ENCODE measurements around the gene SPRR5.

SPRR5 gene, protein sequence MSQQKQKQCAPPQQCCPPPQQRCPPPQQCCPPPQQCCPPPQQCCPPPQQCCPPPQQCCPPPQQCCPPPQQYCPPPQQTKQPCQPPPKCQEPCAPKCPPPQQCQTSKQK

GRCh38 chr1:152946651-152947256 lies at the start of gene SPRR5:
SPRR5 (plus strand) TSS chr1:152947206; CDS start chr1:152948555, 1,349 bp downstream.
- no peak within 1 kb of the TSS for H3K4me3 Mint-ChIP-seq
- no peaks in the 10 kb centered on the region for H3K4me1 Mint-ChIP-seq (ENCODE audit: low read depth)
- H3K36me3 Mint-ChIP-seq (ENCODE audit: low read depth): no peaks in the 10 kb centered on the region
- H3K27ac Mint-ChIP-seq: no peak within 1 kb of the TSS
- H3K27me3 Mint-ChIP-seq: peaks cover 12% of the 10 kb centered on the region
- no peaks in the 10 kb centered on the region for H3K9me3 Mint-ChIP-seq

GRCh38 chr1:152899027-152899426 lies 48.0 kb upstream of the SPRR5 start:
- Mint-ChIP-seq H3K4me3 (no peak overlapping the region), H3K4me1 (ENCODE audit: low read depth) (no peaks in the 10 kb centered on the region), H3K27me3 (peaks cover 40% of the 10 kb centered on the region), H3K27ac (no peak overlapping the region), H3K9me3 (no peaks in the 10 kb centered on the region), H3K36me3 (ENCODE audit: low read depth) (no peaks in the 10 kb centered on the region)

DNA sequence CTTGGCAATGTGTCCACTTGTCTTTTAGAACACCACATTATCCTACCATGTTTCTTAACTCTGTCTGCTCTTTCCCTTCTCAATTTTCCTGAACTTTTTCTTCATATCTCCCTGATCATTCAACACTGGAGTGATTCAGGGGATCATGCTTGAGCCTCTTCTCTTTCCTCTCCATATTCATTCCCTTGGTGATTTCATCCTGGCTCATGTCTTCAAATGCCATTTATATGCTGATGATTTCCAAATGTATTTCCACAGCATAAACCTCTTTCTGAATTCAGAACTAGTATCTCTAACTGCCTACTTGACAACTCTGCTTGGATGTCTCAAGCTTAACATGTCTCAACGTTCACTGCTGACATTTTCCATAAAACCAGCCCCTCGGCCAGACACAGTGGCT lies 47.1 kb upstream of the SPRR5 start:
- Mint-ChIP-seq H3K36me3 (ENCODE audit: low read depth) (no peaks in the 10 kb centered on the region), H3K9me3 (no peaks in the 10 kb centered on the region), H3K27ac (no peak overlapping the region), H3K4me1 (ENCODE audit: low read depth) (no peaks in the 10 kb centered on the region), H3K27me3 (peaks cover 34% of the 10 kb centered on the region), H3K4me3 (no peak overlapping the region)

DNA sequence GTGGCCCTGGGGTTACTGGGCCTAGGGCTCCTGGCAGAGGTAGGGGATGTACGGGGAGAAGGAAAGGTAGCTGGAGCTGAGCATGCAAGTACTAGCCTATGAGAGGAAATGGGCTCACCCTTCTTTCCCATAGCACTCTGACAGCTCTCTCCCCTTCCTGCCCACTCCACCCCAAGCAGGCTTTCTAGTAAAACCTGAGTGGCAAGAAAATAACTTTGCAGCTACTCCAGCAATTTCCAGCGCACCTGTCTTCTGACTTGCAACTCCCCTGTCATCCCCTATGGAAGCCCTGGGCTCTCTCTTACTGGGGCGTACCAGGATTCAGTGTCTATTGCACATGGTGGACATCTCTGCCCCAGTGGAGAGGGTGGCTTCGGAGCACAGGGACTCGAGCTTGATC lies 45.4 kb upstream of the SPRR5 start:
- Mint-ChIP-seq H3K27ac (no peak overlapping the region), H3K4me1 (ENCODE audit: low read depth) (no peaks in the 10 kb centered on the region), H3K27me3 (peaks cover 36% of the 10 kb centered on the region), H3K4me3 (no peak overlapping the region), H3K36me3 (ENCODE audit: low read depth) (no peaks in the 10 kb centered on the region), H3K9me3 (no peaks in the 10 kb centered on the region)

DNA sequence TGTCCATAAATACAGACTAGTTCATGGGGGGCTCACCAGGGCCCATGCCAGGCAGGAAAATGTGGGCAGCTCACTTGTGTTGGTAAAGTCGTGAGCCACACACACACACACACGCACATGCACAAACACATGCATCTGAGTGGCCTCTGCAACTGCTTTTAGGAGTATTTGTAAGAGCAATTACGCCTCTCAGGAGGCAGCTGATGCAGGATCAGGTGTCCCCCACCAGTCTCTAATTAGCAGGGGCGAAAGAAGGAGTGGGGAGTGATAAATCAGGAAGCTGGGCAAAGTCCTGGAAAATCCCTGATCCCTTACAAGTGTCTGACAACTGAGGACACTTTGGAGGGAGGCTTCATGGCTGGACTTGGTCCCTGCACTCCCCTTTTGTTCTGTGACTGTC lies 44.4 kb upstream of the SPRR5 start:
- no peaks in the 10 kb centered on the region for H3K36me3 Mint-ChIP-seq (ENCODE audit: low read depth)

GRCh38 chr1:152904688-152905440 lies 42.1 kb upstream of the SPRR5 start:
- H3K27ac Mint-ChIP-seq: peak overlapping the region; percentile 49
- H3K36me3 Mint-ChIP-seq (ENCODE audit: low read depth): no peaks in the 10 kb centered on the region
- peaks cover 1% of the 10 kb centered on the region for H3K9me3 Mint-ChIP-seq
- no peak overlapping the region for H3K4me3 Mint-ChIP-seq
- peaks cover 31% of the 10 kb centered on the region for H3K27me3 Mint-ChIP-seq
- H3K4me1 Mint-ChIP-seq (ENCODE audit: low read depth): peaks cover 6% of the 10 kb centered on the region

More for the DNA sequence above, 44.4 kb upstream of the SPRR5 start:
- Mint-ChIP-seq H3K4me1 (ENCODE audit: low read depth) (no peaks in the 10 kb centered on the region), H3K4me3 (no peak overlapping the region), H3K27me3 (peaks cover 33% of the 10 kb centered on the region), H3K27ac (no peak overlapping the region), H3K9me3 (no peaks in the 10 kb centered on the region)

GRCh38 chr1:152906023-152906565 lies 40.9 kb upstream of the SPRR5 start:
- H3K27ac Mint-ChIP-seq: no peak overlapping the region
- peaks cover 6% of the 10 kb centered on the region for H3K4me1 Mint-ChIP-seq (ENCODE audit: low read depth)
- H3K36me3 Mint-ChIP-seq (ENCODE audit: low read depth): no peaks in the 10 kb centered on the region
- H3K9me3 Mint-ChIP-seq: peaks cover 3% of the 10 kb centered on the region
- peaks cover 23% of the 10 kb centered on the region for H3K27me3 Mint-ChIP-seq
- H3K4me3 Mint-ChIP-seq: no peak overlapping the region

DNA sequence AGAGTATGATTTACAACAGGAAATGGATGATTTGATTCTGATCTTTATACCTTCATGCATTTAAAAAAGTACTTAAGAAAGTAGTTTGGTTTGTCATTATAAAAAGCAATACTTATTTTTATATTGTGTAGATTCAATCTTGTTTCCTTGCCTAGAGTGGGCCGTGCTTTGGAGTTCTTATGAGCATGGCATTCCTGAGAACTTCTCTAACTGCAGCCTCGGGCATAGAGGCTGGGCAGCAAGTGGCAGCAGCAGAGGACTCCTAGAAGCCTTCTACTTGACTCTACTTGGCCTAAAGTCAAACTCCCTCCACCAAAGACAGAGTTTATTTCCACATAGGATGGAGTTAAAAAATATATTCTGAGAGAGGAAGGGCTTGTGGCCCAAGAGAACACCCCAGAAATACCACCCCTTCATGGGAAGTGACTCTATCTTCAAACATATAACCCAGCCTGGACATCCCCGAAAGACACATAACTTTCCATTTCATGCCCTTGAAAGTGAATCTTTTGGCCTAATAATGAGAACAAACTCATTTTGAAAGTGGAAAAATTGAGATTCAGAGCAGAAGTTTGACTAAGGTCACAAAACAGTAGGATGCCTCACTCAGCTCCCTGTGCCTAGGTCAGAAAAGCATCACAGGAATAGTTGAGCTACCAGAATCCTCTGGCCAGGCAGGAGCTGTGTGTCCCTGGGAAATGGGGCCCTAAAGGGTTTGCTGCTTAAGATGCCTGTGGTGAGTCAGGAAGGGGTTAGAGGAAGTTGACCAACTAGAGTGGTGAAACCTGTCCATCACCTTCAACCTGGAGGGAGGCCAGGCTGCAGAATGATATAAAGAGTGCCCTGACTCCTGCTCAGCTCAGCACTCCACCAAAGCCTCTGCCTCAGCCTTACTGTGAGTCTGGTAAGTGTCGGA lies 39.1 kb upstream of the SPRR5 start, which contains the start of gene IVL:
Gene IVL (plus strand): TSS at position 861 of the 916 bp plus-strand sequence. CDS start 1,252 bp downstream, outside the sequence.
- Mint-ChIP-seq H3K27ac (peak within 1 kb of the TSS; percentile 16), H3K4me3 (no peak within 1 kb of the TSS), H3K27me3 (peaks cover 30% of the 10 kb centered on the region), H3K9me3 (peaks cover 3% of the 10 kb centered on the region), H3K36me3 (ENCODE audit: low read depth) (no peaks in the 10 kb centered on the region), H3K4me1 (ENCODE audit: low read depth) (peaks cover 6% of the 10 kb centered on the region)

DNA sequence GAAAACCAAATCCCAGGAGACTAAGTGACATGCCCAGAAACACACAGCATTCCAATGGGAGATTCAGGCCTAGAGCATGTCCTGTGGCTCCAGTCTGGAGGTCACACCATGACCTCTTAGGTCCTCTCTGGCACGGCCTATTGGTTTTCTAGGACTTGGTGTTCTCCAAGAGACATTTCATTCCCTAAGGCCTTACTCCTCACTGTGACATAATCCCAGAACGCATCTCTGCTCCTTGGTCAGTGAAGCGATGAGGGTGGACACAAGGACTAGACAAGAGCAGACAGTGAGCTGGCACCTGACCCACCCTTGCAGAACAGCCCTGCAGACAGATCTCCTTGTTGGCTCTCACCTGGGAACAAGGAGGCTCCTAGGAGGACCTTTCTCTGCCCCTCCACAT lies 37.8 kb upstream of the SPRR5 start:
- H3K9me3 Mint-ChIP-seq: peaks cover 3% of the 10 kb centered on the region
- no peak overlapping the region for H3K4me3 Mint-ChIP-seq
- H3K4me1 Mint-ChIP-seq (ENCODE audit: low read depth): peaks cover 6% of the 10 kb centered on the region
- H3K27me3 Mint-ChIP-seq: peaks cover 32% of the 10 kb centered on the region
- H3K36me3 Mint-ChIP-seq (ENCODE audit: low read depth): no peaks in the 10 kb centered on the region
- H3K27ac Mint-ChIP-seq: no peak overlapping the region

DNA sequence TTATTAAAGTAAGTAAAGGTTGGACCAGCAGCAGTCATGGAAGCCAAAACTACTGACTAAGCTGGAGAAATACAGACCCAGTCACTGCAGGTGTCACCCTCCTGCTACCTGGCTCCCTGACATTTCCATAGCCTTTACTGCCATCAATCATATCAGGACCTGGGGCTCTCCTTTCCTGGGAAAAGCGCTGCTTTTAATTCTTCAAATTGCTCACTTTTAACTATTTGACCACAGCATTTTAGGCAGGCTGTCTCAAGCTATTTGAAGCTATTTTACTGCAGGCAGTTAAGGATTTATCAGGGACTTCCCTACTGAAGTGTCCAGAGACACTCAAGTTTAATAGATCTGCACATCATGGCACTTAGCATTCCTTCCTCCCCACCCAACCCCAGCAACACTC lies 34.5 kb upstream of the SPRR5 start:
- peaks cover 6% of the 10 kb centered on the region for H3K4me1 Mint-ChIP-seq (ENCODE audit: low read depth)
- peaks cover 41% of the 10 kb centered on the region for H3K27me3 Mint-ChIP-seq
- H3K4me3 Mint-ChIP-seq: no peak overlapping the region
- no peak overlapping the region for H3K27ac Mint-ChIP-seq
- H3K36me3 Mint-ChIP-seq (ENCODE audit: low read depth): no peaks in the 10 kb centered on the region
- H3K9me3 Mint-ChIP-seq: peaks cover 3% of the 10 kb centered on the region

DNA sequence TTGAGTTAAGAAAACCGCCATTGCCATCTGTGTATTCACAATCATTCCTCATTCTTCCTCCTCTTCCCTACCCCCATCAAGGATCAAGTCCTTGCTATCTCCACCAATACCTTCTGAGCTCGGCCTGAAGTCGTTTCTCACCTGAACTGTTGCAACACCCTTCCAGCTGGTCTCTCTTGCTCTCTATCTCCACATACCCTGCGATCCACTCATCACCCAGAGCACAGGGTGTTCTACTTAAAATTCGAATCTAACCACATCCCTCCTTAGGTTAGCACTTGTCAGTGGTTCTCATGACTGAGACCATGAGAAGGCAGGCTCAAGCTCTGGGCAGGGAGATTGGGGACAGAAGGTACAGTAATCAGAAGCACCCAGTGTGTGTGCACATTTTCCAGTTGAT lies 34.1 kb upstream of the SPRR5 start:
- H3K27ac Mint-ChIP-seq: no peak overlapping the region
- peaks cover 4% of the 10 kb centered on the region for H3K4me1 Mint-ChIP-seq (ENCODE audit: low read depth)
- H3K9me3 Mint-ChIP-seq: peaks cover 3% of the 10 kb centered on the region
- H3K4me3 Mint-ChIP-seq: no peak overlapping the region
- no peaks in the 10 kb centered on the region for H3K36me3 Mint-ChIP-seq (ENCODE audit: low read depth)
- H3K27me3 Mint-ChIP-seq: peaks cover 38% of the 10 kb centered on the region

DNA sequence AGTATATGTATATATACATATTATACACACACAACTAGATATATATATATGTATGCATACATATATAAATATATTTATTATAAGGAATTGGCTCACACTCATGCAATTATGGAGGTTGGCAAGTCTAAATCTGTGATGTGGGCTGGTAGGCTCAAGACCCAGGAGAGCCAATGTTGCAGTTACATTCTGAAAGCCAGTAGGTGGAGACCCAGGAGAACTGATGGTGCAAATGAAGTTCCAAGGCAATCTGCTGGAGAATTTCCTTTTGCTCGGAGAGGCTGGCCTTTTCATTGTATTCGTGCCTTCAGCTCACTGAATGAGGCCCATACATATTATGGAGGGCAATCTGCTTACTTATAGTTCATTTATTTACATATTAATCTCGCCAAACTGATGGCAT lies 29.2 kb upstream of the SPRR5 start:
- H3K4me3 Mint-ChIP-seq: no peak overlapping the region
- no peaks in the 10 kb centered on the region for H3K36me3 Mint-ChIP-seq (ENCODE audit: low read depth)
- H3K9me3 Mint-ChIP-seq: no peaks in the 10 kb centered on the region
- H3K4me1 Mint-ChIP-seq (ENCODE audit: low read depth): no peaks in the 10 kb centered on the region
- peaks cover 43% of the 10 kb centered on the region for H3K27me3 Mint-ChIP-seq
- no peak overlapping the region for H3K27ac Mint-ChIP-seq

DNA sequence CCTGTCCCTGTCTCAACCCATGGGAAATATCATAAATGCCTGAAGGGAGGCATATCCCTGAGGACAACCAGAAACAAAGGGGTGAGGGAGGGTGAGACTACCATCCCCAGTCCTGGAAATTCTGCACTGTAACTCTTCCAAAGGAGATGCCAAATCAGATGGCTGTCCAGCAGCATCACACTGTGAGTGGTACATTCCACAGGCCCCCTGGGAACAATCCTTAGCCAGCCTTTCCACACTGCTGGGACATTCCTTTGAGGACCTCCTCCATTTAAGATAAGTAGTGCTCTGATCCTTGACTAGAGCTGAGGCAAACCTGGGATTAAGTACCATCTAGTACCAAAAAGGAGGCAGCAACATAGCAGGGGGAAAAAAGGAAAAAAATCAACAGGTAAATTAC lies 27.9 kb upstream of the SPRR5 start:
- Mint-ChIP-seq H3K27me3 (peaks cover 39% of the 10 kb centered on the region), H3K4me1 (ENCODE audit: low read depth) (no peaks in the 10 kb centered on the region), H3K36me3 (ENCODE audit: low read depth) (no peaks in the 10 kb centered on the region), H3K9me3 (no peaks in the 10 kb centered on the region), H3K4me3 (no peak overlapping the region), H3K27ac (no peak overlapping the region)

- Mint-ChIP-seq H3K4me1 (ENCODE audit: low read depth) (no peaks in the 10 kb centered on the region), H3K9me3 (peaks cover 5% of the 10 kb centered on the region), H3K36me3 (ENCODE audit: low read depth) (no peaks in the 10 kb centered on the region), H3K27ac (no peak overlapping the region), H3K27me3 (peaks cover 35% of the 10 kb centered on the region), H3K4me3 (no peak overlapping the region)
These were observed 22.8 kb upstream of the SPRR5 start for GRCh38 chr1:152924191-152924590.

Data from stimulated activated naive CD8-positive, alpha-beta T cell treated with anti-CD3 and anti-CD28 coated beads, Interleukin-15, Interleukin-2, amounts not matched to agents 100 ng/mL and 50 ng/mL, for 24 hours (primary cell).